ENCODE data around the gene C4orf36.

Gene C4orf36

DNA sequence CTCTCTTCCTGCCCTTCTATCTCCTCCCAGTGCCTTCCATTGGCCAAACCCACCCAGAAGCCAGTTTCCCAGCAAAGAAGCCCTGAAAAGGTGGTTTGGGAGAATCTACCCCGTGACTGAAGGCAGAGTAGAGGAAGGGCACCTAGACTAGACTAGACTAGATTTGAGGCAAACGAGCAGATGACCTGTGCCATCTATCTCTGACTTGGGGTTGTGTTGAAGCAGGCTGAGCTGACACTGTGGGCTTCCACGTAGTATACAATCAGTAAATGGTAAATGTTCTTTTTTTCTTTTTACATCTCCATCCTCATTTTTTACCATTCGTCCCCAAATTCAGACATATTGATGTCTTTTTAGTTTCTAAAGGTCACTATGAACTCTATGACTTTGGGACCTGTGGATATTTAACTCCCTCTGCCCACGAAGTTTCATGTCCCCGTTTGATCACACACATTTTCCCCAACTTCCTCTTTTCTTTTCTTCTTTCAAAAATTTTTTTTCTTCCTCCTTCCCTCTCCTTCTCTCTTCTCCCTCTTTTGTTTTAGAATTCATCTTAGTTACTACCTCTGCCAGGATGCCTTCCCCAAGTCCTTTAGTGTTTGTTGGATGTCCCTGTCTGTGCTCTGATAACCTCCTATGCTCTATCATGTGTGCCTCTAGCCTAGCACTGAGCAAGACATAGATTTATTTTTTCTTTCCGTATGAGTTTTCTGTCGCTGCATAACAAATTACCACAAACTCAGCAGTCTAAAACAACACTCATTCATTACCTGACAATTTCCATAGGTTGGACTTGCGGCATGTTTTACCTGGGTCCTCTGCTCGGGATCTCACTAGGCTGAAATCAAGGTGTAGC is 36.4 kb upstream of the C4orf36 start:
- TF ChIP-seq TAF1 (IDR thresholded peaks at IDR 0.05; ENCODE audit: borderline replicate concordance, low read depth, low read length) (no peak), POLR2AphosphoS5 (IDR thresholded peaks at IDR 0.05; ENCODE audit: low read depth, low read length) (no peak), POLR2A (IDR thresholded peaks at IDR 0.05; ENCODE audit: low read depth, low read length) (no peak)
- FAIRE-seq = no peak
- DNase-seq (ENCODE audit: insufficient read length) = no peak

- no peak for FAIRE-seq
- no peak for DNase-seq (ENCODE audit: insufficient read length)
- TF ChIP-seq TAF1 (IDR thresholded peaks at IDR 0.05; ENCODE audit: borderline replicate concordance, low read depth, low read length) (no peak), POLR2AphosphoS5 (IDR thresholded peaks at IDR 0.05; ENCODE audit: low read depth, low read length) (no peak), POLR2A (IDR thresholded peaks at IDR 0.05; ENCODE audit: low read depth, low read length) (no peak)
Observed at GRCh38 chr4:86927843-86928395, 35.7 kb upstream of the C4orf36 start.

- no peak for TF ChIP-seq POLR2A (IDR thresholded peaks at IDR 0.05; ENCODE audit: low read depth, low read length)
- no peak for TF ChIP-seq TAF1 (IDR thresholded peaks at IDR 0.05; ENCODE audit: borderline replicate concordance, low read depth, low read length)
- TF ChIP-seq POLR2AphosphoS5 (IDR thresholded peaks at IDR 0.05; ENCODE audit: low read depth, low read length) = no peak
- no peak for DNase-seq (ENCODE audit: insufficient read length)
- FAIRE-seq = no peak
Observed at GRCh38 chr4:86926435-86927086, 34.3 kb upstream of the C4orf36 start.

- FAIRE-seq (no peak), DNase-seq (ENCODE audit: insufficient read length) (no peak)
- no peak for TF ChIP-seq POLR2A (IDR thresholded peaks at IDR 0.05; ENCODE audit: low read depth, low read length)
- no peak for TF ChIP-seq TAF1 (IDR thresholded peaks at IDR 0.05; ENCODE audit: borderline replicate concordance, low read depth, low read length)
- TF ChIP-seq POLR2AphosphoS5 (IDR thresholded peaks at IDR 0.05; ENCODE audit: low read depth, low read length) = no peak
Observed at GRCh38 chr4:86924811-86925210, 32.6 kb upstream of the C4orf36 start.

DNA sequence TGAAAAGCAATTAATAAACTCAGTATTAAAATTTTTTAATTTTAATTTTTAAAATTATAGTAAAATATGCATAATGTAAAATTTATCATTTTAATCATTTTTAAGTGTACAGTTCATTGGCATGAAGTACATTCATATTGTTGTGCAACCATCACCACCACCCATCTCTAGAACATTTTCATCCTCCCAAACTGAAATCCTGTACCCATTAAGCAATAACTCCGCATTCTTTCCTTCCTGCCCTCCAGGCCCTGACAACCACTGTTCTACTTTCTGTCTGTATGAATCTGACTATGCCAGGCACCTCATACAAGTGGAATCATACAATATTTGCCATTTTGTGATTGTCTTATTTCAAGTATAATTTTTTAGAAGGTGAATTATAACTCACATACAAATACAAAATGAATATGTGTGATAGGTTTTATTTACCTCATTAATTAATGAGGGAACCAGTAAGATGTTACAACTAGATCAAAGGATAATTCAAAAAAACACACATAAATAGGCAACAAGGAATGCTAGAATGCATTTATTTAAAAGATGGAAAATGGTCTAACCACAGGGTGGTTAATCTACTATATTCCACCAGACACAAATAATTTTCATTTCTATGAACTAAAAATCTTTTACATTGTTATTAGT is 29.5 kb upstream of the C4orf36 start:
- DNase-seq (ENCODE audit: insufficient read length) (no peak), FAIRE-seq (no peak)

DNA sequence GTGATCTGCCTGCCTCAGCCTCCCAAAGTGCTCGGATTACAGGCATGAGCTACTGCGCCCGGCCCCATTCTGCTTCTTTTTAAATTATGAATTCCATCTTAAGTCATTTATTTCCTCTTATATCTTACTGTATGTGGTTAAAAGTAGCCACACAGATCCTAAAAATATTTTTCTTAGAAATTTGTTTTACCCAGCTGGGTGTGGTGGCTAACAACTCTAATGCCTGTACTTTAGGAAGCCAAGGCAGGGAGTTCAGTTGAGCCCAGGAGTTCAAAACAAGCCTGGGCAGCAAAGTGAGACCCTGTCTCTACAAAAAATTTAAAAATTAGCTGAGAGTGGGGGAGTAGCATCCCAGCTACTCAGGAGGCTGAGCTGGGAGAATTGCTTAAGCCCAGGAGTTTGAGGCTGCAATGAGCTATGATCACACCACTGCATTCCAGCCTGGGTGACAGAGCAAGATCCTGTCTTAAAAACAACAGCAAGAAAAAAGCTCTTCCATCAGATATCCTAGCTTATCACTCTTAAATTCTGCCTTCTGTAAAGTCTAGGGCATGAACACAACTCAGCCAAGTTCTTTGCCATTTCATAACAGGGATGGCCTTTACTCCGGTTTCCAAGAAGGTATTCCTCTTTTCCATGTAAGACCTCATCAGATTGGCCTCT is 27.5 kb upstream of the C4orf36 start:
- no peak for DNase-seq (ENCODE audit: insufficient read length)
- TF ChIP-seq POLR2A (IDR thresholded peaks at IDR 0.05; ENCODE audit: low read depth, low read length) = no peak
- no peak for TF ChIP-seq POLR2AphosphoS5 (IDR thresholded peaks at IDR 0.05; ENCODE audit: low read depth, low read length)
- no peak for TF ChIP-seq TAF1 (IDR thresholded peaks at IDR 0.05; ENCODE audit: borderline replicate concordance, low read depth, low read length)
- FAIRE-seq = no peak

More for the DNA sequence above, 29.5 kb upstream of the C4orf36 start:
- no peak for TF ChIP-seq POLR2AphosphoS5 (IDR thresholded peaks at IDR 0.05; ENCODE audit: low read depth, low read length)

DNA sequence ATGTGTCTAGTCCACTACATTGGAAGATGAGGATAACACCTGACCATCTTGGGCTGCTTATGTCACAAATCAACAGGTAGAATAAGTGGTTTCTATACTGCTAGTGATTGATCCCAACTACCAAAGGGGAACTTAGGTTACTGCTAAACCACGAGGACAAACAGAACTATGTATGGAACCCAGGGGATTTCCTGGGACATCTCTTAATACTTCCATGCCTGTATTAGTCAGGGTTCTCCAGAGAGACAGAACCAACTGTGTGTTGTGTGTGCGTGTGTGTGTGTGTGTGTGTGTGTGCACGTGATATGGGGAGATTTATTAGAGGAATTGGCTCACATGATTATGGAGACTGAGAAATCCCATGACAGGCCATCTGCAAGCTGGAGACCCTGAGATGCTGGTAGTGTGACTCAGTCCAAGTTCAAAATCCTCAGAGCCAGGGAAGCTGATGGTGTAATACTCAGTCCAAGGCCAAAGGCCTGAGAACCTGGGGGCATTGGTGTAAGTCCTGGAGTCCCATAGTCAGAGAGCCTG is 26.4 kb upstream of the C4orf36 start:
- DNase-seq (ENCODE audit: insufficient read length) = no peak
- no peak for TF ChIP-seq POLR2A (IDR thresholded peaks at IDR 0.05; ENCODE audit: low read depth, low read length)
- no peak for TF ChIP-seq POLR2AphosphoS5 (IDR thresholded peaks at IDR 0.05; ENCODE audit: low read depth, low read length)
- TF ChIP-seq TAF1 (IDR thresholded peaks at IDR 0.05; ENCODE audit: borderline replicate concordance, low read depth, low read length) = no peak
- no peak for FAIRE-seq

DNA sequence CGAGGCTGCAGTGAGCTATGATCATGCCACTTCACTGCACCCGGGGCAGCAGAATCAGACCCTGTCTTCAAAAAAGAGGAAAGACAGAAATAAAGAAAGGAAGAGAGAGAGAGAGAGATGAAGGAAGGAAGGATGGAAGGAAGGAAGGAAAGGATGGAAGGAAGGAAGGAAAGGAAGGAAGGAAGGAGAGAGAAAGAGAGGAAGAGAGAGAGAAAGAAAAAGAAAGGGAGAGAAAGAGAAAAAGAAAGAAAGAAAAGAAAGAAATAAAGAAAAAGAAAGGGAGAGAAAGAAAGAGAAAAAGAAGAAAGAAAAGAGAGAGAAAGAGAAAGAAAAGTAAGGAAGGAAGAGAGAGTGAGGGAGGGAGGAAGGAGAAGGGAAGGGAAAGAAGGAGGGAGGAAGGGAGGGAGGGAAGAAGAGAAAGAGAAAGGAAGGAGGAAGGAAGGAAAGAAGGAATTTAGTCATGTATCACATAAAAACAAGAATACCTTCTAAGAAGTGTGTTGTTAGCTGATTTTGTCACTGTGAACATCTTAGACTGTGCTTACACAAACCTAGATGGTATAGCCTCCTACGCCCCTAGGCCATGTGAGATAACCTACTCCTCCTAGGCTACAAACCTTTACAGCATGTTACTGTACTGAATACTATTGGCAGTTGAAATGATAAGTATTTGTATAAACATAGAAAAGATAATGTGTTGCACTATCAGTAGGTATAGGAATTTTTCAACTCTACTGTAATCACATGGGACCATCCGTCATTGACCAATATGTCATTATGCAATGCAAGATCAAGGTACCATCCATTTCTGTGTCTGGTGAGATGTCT is 25.2 kb upstream of the C4orf36 start:
- FAIRE-seq (no peak), DNase-seq (ENCODE audit: insufficient read length) (no peak)
- TF ChIP-seq POLR2A (IDR thresholded peaks at IDR 0.05; ENCODE audit: low read depth, low read length) = no peak
- TF ChIP-seq TAF1 (IDR thresholded peaks at IDR 0.05; ENCODE audit: borderline replicate concordance, low read depth, low read length) = no peak
- no peak for TF ChIP-seq POLR2AphosphoS5 (IDR thresholded peaks at IDR 0.05; ENCODE audit: low read depth, low read length)

GRCh38 chr4:86916392-86916791 is 24.2 kb upstream of the C4orf36 start:
- no peak for DNase-seq (ENCODE audit: insufficient read length)
- no peak for TF ChIP-seq POLR2A (IDR thresholded peaks at IDR 0.05; ENCODE audit: low read depth, low read length)
- TF ChIP-seq TAF1 (IDR thresholded peaks at IDR 0.05; ENCODE audit: borderline replicate concordance, low read depth, low read length) = no peak
- no peak for TF ChIP-seq POLR2AphosphoS5 (IDR thresholded peaks at IDR 0.05; ENCODE audit: low read depth, low read length)
- no peak for FAIRE-seq

All from GM12892 (cell line).